NCI-H345 treated with DMSO at 0.1 percent for 48 hours (cell line): ENCODE results near the gene MRPL42.
A peak's percentile ranks its signal among the peaks of the same experiment; 100 is the strongest.
"Not testable (repeated sequence)": the region's sequence is repeated elsewhere in the genome, so short reads cannot be mapped to it uniquely, and the experiment has no call there.

ENCODE experiments used
- DNase-seq: peaks from one replicate; lab custom pipeline; 2025; ENCODE audit not compliant: unreplicated experiment; lab: John Stamatoyannopoulos, UW

Gene MRPL42

DNA sequence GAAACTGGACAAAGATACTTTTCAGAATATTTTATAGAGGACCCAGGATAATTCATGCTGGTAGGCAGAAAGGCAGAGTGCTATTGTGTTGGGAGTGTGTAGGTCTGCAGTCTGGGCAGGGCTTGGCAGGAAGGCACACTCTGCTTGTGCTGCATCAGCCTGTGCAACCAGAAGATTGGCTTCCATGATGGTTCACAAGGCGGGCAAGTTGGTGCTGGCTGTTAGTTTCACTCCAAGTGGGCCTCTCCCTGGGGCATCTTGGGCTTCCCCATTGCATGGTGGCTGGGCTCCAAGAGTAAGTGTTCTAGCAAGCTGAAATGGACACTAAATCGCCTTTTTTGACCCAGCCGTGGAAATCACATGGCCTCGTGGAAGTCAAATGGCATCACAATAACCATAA is 23.7 kb upstream of the MRPL42 start:
- no peak for DNase-seq

DNA sequence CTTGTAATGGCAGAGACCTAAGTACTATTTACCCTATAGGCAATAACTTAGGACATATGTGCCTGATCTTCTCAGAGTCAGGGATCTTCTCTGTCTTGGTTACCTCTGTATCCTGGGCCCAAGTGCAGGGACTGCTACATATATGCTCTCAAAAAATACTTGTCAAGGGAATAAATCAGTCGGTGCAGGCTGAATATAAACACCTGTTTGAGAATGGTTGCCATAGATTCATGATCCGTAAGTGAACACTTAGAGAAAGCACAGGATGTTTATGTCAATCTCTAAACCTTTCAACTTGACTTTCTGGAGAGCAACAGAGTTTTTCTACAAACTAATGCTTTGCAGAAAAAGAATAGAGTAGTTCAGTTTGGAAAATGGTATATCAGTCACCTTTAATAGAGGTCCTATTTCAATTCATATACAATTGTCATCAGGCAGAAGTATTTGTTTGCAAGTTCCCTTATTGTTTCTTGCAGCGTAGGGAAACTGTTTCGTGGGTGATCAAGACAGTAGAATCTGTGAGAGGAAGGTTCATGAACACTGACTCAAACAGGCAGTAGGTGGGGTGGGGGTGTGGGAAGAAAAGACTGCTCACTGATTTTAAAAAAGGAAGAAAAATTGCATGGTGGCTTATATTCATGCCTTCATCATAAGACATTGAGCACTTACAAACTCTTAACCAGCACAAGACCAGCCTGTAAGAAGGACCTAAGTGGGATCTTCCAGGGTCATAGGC is 19.6 kb upstream of the MRPL42 start:
- no peak for DNase-seq

DNA sequence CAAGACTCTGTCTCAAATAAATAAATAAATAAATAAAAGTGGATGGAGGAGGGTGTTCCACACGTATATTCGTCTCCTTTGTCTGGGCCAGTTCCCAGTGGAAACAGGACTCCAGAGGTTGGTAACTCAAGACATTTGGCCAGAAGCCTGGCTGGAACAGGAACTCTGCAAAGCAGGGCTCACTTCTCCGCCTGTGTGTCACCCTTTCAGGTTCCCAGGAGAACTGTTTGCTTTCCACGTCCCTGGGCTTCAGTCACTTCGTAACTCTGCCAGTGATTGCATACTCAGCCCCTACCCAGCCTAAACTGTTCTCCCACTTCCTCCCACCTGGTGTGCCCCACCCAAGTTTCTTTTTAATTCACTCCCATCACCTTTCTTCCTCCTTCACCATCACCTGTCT is 18.5 kb upstream of the MRPL42 start:
- DNase-seq = no peak

DNA sequence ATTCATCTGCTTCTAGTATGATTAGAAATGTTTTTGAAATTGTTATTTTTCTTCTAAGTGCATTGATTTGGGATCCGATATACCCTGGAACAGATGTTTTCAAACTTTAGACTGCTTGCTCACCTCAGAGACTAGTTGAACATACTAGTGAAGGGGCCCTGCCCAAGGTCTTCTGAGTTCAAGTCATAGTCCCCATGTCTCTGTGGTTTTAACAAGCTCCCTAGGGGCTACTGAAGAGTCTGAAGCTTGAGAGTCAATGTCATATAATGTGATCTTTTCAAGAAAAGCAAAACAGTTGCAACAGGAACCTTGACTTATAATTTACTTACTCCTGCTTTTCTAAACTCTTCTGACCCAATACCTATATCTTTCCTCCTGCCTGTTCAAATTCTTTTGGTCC is 18.0 kb upstream of the MRPL42 start:
- no peak for DNase-seq

DNA sequence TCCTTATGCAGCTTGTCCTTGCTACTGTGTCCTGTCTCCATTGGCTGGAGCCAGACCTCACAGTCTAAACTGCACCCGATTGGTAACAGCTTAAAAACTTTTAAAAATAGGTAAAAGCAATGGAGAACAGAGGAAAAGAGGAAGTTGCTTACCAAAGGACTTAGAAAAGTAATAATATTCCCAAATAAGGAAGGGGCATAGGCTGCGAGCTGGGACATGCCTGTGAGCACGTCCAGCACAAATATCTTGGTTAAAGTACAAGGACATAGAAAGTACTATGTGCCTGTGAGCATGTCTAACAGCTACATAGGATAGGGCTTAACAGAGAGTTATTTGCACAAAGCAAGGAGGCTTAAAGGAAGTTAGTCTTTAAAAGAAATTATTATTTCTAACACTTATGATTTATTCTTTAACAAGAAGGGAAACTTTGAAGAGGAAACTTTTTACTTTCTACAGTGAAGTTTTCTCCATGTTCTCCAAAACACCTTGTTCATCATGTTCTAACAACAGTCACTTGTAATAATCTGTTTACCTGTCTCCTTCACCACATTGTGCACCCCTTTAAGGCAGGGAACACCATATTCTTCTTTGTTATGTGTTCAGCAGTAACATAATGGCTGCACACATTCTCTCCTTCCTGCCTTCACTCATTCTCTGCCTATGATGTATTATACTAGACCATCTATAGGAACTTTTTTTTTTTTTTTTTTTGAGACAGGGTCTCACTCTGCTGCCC is 15.7 kb upstream of the MRPL42 start:
- no peak for DNase-seq

DNA sequence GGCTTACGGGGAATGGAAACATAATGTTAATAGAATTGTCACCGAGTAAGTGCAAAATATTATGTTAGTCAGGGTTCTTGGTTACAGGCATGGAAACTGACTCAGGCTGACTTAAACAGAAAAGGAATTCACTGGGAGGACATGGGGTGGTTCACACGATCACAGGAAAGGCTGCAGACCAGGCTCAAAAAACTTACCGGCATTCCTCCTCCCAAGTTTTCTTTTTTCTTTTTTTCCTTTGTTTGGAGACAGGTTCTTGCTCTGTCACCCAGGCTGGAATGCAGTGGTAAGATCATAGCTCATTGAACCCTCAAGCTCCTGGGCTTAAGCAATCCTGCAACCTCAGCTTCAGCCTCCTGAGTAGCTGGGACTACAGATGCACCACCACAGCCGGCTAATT is 13.7 kb upstream of the MRPL42 start:
- DNase-seq = no peak

DNA sequence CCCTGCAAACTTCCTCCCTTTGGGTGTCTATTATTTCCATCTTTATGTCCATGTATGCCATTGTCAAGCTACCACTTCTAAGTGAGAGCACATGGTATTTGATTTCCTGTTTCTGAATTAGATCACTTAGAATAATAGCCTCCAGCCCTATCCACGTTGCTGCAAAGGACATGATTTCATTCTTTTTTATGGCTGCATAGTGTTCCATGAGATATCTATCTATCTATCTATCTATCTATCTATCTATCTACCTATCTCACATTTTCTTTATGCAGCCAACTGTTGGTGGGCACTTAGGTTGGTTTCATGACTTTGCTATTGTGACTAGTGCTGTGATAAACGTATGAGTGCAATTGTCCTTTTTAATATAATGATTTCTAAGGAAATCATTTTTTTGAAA is 11.2 kb upstream of the MRPL42 start:
- no peak for DNase-seq

DNA sequence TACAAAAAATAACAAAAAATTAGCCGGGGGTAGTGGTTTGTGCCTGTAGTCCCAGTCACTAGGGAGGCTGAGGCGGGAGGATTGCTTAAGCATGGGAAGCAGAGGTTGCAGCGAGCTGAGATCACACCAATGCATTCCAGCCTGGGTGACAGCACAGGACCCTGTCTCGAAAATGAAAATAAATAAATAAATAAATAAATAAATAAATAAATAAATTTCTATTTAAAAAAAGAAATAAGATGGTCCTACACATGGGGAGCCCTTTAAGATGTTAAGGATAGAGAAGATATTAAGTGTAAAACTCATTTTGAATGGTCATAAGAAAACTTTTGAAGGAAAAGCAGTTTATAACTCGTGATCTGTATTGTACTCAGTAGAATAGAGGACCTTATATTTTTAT is 8.2 kb upstream of the MRPL42 start:
- no peak for DNase-seq

DNA sequence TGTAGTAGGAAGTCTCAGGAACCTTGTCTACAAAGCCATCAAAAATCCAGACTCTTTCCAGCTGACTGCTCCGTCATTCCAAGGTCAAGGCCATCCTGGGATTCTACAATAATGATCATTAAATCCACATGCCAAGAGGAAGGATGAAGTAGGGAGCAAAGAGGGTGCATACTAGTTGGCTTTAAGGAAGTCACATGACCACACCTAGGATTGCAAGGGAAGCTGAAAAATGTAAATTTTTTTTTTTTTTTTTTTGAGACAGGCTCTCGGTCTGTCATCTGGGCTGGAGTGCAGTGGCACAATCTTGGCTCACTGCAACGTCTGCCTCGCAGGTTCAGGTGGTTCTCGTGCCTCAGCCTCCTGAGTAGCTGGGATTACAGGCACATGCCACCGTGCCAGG is 7.3 kb upstream of the MRPL42 start:
- DNase-seq = no peak

DNA sequence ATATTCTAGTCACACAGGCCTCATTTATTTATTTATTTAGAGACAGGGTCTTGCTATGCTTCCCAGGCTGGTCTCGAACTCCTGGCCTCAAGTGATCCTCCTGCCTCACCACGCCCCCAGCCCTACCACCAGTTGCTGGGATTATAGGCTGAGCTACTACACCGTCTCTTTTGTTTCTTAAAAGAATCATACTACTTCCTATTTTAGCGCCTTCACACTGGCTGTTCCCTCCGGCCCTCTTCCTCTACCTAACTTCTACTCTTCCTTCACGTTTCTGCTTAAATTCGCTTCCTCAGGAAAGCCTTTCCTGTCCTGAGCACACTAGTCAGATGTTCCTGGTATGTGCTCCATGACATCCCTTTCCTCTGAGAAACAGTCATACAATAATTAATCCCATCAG is 6.4 kb upstream of the MRPL42 start:
- no peak for DNase-seq

DNA sequence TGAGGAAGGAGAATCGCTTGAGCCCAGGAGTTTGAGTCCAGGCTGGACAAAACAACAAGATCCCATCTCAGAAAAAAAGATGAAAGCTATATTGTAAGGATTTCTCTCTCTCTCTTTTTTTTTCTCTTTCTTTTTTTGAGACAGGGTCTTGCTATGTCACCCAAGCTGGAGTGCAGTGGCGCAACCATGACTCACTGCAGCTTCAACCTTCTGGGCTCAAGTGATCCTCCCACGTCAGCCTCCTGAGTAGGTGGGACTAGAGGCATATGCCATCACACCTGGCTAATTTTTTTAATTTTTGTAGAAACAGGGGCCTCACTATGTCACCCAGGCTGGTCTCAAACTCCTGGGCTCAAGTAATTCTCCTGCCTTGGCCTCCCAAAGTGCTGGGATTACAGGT is 5.8 kb upstream of the MRPL42 start:
- no peak for DNase-seq

DNA sequence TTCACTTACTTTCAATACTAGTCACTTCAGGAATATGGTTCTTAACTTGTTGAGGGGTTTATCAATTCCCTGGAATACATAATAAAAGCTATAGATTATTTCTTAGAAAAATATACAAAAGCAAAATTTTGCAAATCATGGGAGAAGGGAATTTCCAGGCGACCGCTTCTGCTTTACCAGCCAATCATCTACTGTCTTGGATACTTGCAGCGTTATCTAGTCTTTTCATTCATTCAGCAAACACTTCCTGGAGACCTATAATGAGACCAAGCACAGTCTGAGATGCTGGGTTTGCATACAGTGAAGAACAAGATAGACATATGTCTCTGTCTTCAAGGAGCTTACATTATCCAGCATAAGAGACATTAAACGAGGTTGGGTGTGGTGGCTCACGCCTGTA is 1.5 kb upstream of the MRPL42 start:
- DNase-seq = no peak

DNA sequence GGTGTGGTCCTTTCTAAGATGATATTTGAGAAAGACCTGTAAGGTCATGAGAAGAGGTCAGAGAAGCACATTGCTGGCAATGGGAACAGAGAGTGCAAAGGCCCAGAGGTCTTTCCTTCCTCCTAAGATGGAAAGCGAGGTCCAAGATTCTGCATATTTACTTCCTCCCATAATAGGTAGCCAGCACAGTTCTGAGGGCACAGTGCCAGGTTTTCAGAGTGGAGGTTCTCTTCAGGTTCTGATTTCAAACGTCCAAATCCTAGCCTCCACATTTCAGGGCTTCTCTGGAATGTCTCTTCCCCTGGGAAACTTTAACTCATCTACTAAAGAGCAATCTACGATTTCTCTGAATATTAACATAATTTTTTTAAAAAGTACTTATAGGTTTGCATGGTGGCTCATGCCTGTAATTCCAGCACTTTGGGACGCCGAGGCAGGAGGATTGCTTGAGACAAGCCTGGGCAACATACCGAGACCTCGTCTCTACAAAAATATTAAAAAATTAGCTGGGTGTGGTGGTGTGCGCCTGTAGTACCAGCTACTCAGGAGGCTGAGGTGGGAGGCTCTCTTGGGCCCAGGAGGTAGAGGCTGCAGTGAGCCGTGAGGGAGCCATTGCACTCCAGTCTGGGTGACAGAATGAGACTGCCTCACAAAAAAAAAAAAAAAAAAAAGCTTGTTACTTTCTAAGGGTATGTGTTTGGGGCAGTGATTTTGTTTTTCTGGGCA is 526 bp upstream of the MRPL42 start:
- DNase-seq = no peak

DNA sequence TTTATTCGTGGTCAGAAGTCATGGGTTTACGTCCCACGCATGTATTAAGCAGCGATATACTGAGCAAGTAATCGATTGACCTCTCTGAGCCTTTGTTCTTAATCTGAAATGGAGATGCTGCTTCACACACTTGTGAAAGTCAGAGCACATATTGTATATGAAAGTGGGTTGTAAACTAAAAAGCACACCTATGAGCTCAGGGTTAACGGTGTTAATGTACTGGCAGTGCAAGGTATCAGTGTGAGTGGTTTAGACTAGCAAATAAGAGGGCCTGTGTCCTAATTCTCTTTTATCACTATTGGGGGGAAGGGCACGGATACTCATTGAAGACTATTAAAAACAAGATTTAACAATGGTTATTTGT is 676 bp downstream of the MRPL42 start:
- peak; percentile 12 for DNase-seq

DNA sequence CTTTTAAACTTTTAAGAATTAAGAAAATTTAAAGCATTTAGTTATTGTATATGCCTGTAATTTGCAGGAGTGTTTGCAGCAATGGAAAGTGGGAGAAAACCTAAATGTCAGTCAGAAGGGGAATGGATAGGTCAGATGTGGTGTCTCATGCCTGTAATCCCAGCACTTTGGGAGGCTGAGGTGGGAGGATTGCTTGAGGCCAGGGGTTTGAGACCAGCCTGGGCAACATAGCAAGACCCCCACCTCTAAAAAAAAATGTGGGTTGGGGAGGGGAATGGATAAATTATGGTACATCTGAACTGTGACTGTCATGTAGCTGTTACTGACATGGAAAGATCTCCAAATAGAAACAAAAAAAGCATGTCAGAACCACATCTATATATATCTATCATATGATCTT is 2.1 kb downstream of the MRPL42 start:
- DNase-seq = no peak

DNA sequence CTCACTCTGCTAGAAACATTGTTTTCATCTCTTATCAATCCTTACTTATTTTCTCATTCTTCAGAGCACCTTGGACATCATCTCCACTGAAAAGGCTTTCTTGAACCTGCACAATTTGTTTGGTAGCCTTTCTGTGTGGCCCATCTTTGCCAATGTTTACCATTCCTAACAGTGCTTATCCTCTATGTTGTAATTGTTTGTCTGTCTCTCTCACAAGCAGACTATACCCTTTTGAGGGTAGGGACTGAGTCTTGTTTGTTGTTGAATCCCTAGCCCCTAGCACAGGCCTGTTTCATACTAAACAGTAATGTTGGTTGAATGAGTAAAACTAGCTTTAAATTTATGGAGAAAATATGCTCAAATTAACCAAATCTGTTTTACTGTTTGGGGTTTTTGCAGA is 9.2 kb downstream of the MRPL42 start:
- DNase-seq = no peak

DNA sequence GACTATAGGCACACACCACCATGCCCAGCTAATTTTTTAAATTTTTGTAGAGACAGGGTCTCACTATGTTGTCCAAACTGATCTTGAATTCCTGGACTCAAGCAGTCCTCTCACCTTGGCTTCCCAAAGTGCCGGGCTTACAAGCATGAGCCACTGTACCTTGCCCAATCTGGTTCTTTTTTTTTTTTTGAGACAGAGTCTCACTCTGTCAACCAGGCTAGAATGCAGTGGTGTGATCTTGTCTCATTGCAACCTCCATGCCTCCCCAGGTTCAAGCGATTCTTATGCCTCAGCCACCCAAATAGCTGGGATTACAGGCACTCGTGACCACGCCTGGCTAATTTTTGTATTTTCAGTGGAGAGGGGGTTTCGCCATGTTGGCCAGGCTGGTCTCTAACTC is 15.4 kb downstream of the MRPL42 start:
- no peak for DNase-seq

DNA sequence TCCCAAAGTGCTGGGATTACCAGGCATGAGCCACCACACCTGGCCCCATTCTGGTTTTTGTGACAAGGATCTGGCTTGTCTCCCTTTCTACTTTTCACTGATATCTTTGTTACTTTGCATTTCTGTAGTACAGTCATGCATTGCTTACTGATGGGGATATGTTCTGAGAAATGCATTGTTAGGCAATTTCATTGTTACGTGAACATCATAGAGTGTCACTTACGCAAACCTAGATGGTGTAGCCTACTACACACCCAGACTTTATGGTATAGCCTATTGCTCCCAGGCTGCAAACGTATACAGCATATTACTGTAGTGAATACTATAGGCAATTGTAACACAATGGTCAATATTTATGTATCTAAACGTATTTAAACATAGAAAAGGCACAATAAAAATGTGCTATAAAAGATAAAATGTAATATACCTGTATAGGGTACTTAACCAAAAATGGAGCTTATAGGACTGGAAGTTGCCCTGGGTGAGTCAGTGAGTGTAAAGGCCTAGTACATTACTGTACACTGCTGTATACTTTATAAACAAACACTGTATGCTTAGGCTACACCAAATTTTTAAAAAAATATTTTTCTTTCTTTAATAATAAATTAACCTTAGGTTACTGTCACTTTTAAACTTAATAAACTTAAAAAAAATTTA is 16.0 kb downstream of the MRPL42 start:
- no peak for DNase-seq

DNA sequence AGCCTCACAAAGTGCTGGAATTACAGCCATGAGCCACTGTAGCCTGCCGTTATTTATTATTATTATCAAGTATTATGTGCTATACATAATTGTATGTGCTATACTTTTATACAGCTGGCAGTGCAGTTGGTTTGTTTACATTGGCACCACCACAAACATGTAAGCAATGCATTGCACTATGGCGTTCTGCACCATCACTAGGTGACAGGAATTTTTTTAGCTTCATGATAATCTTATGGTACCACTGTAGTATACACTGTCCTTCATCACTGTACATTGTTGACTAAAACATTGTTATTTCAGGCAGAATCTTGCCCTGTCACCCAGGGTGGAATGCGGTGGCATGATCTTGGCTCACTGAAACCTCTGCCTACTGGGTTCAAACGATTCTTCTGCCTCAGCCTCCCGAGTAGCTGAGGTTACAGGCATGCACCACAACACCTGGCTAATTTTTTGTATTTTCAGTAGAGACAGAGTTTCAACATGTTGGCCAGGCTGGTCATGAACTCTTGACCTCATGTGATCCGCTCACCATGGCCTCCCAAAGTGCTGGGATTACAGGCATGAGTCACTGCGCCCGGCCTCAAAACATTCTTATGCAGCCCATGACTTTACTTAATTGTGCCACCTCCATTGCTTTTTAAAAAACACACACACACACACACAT is 17.1 kb downstream of the MRPL42 start:
- no peak for DNase-seq

DNA sequence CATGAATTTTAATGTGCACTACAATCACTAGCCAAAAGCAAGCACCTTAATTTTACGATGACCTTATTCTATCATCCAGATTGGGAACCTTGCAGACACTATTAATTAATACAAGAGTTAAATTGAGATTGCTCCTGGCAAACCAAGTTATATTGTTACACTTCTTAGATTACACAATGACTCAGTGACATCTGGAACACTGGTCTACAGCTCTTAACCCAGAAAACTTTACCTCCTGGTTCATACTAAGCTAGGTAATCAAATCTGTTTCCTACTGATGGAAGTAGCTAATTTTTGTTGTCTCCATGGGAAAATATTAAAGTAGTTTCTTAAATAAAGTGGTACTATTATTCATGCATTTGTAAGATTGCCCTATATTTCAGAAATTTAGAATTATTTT is 25.5 kb downstream of the MRPL42 start:
- DNase-seq = not testable (repeated sequence)

DNA sequence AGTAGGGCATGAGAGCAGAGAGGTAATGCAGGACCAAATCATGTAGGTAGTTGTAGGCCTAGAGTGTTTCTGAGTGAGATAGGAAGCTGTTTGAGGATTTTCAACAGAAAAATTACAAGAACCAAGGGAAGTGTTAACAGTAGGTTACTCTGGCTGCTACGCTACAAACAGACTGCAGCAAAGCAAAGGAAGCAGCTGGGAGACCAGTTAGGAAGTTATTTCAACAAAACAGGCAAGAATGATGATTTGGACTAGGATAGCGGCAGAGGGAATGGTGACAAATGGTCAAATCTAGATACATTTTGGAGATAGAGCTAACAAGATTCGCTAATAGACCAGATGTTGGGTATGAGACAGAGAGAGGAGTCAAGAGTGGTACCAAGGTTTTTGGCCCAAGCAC is 26.8 kb downstream of the MRPL42 start:
- DNase-seq = no peak
